Inferior parietal cortex (tissue), 1 donor: ENCODE measurements around the gene NBEAL2.
"Not testable (repeated sequence)": the region's sequence is repeated elsewhere in the genome, so short reads cannot be mapped to it uniquely, and the experiment has no call there.

ENCODE experiments used
- DNase-seq: peaks from one replicate; pipeline ENCODE4 v3.0.0-alpha.2; 2016; ENCODE audit errors: extremely low spot score

NBEAL2 gene

GRCh38 chr3:46960835-46961234 lies 18.6 kb upstream of the NBEAL2 start:
- no peak for DNase-seq

GRCh38 chr3:46962427-46962826 lies 17.0 kb upstream of the NBEAL2 start:
- DNase-seq: no peak

GRCh38 chr3:46962990-46963389 lies 16.5 kb upstream of the NBEAL2 start:
- DNase-seq: no peak

- DNase-seq: not testable (repeated sequence)
Observed at GRCh38 chr3:46964038-46964590, 15.4 kb upstream of the NBEAL2 start.

GRCh38 chr3:46965151-46965550 lies 14.3 kb upstream of the NBEAL2 start:
- no peak for DNase-seq

DNA sequence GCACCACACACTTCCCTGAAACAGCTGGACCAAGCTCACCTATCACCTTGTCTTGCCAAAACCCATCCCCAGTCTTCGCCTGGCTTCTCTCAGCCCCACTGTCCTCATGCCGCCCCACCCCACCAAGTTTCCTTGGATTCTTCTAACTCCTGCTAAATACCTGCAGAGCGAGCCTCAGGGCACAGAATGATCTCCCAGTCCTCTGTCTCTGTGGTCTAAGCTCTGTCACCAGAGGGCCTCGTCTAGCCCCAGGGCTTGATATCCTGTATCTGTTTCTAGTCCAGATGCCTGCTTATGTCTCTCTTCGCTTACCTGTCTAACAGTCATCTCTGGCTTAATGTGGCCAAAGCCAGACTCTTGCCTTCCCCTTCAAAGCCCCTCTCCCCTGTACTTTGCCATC lies 12.7 kb upstream of the NBEAL2 start:
- DNase-seq: no peak

GRCh38 chr3:46968783-46969428 lies 10.6 kb upstream of the NBEAL2 start:
- no peak for DNase-seq

GRCh38 chr3:46970391-46971091 lies 8.9 kb upstream of the NBEAL2 start:
- DNase-seq: no peak

GRCh38 chr3:46971151-46971550 lies 8.3 kb upstream of the NBEAL2 start:
- DNase-seq: no peak

DNA sequence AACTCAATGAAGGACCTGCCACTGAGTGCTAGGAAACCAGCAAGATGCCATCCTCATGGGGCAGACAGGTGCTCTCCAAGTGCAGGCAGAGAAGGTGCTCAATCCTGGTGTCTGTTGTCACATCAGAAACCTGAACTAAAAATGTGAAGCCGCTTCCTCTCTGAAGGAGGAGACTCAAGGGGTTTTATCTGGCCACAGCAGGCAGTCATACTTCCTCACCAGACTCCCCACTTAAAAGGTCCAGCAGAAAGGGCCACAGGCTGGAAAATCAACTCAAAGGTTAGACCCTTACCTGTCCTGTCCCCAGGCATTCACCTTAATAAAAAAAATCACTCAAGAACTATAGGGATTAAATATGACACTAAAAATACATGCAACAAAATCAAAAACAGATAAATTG lies 7.7 kb upstream of the NBEAL2 start:
- no peak for DNase-seq

- DNase-seq: no peak
Observed at GRCh38 chr3:46972396-46972795, 7.1 kb upstream of the NBEAL2 start.

DNA sequence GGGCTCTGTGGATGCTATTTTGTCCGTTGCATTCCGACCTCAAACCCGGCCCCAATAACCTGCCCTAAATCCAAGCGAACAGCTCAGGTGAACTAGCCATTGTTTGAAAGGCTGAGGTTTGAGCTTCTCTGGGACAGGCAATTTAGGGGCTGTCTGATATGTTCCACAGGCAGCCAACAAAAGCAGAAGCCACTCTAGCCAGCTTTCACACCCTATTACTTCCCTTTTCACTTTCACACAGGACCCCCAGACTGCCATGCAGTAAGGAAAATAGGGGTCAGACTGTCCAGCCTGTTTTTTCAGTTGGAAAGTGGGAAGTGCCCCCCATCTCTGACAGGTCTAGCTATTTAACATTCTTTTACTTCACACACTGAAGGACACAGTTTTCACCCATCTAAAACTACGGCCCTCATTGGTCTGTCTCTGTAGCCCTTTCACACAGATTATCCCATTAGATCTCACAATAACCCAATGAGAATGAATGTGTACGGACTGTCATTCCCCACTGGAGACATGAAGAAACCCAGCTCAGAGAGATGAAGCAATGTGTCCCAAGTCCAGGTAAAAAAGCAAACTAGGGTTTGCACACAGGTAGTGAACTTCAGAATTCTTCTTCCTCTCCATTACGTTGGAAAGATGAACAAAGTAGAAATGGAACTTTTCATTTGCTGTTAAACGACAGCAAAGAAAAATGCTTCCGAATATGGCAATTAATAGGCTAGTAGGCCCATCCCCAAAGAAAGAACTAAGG lies 4.9 kb upstream of the NBEAL2 start:
- DNase-seq: no peak

- DNase-seq: peak; percentile 99
Observed at GRCh38 chr3:46976326-46977190, 2.9 kb upstream of the NBEAL2 start, which contains the start of gene CCDC12. Gene CCDC12 (minus strand): TSS chr3:46976745. CDS start chr3:46976732, 13 bp downstream.

GRCh38 chr3:46977811-46978195 lies 1.7 kb upstream of the NBEAL2 start:
- no peak for DNase-seq

DNA sequence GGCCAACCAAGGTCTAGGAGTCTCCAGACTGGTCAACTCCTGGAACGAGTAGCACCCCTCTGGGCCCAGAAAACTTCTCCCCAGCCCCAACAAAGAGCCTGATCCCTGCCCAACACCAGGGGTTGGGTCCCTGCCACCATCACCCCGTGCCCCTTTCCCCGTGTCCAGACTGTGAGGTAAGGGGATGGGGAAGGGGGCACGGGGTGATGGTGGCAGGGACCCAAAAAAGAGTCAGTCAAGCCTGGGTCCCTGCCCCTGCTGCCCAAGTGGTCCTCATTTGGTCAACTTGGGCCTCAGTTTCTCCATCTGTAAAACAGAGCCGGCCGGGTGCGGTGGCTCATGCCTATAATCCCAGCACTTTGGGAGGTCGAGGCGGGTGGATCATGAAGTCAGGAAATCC lies 1.1 kb upstream of the NBEAL2 start:
- DNase-seq: no peak

- DNase-seq: no peak
Observed at GRCh38 chr3:46979958-46980497, 562 bp downstream of the NBEAL2 start.

DNA sequence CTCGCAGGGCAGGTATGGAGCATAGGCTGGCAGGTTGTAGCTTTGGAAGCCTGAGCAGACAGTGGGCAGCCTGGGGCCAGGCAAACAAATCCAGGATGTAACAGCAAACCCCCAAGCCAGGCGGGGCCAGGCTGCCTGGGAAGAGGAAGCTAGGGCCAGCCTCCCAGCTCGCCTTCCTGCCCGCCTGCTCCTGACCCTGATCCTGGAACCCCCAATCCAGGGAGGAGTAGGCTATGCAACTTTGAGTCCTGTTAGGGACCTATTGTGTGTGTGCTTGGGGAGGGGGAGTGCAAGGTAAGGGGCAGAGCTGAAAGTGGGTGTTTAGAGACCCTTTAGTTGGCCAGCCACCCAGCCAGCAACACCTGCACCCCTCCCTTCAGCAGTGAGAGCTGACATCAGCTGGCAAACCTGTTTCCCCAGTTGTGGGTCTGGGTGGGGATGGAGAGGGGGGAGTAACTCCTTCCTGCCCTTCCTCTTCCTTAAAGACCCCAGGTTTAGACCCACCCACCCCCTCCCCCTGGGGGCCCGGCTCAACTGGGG lies 2.5 kb downstream of the NBEAL2 start:
- no peak for DNase-seq

DNA sequence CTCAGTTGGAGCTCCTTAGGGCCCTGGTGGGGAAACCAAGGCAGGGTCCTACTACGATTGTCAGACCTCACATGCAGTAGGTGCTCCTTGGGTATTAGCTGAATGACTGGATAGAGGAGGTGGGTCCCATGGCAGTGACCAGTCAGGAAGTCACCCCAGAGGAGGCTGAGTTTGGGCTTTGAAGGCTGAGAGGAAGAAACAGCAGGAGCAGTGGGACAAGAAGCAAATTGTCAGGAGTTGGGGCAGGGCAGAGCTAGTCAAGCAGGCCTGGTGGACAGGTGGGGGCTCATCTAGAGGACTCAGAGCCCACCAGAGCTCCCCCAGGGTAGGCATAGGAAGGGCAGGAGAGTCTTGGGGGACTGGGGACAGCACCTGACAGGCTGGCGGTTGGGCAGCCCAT lies 3.1 kb downstream of the NBEAL2 start:
- no peak for DNase-seq

DNA sequence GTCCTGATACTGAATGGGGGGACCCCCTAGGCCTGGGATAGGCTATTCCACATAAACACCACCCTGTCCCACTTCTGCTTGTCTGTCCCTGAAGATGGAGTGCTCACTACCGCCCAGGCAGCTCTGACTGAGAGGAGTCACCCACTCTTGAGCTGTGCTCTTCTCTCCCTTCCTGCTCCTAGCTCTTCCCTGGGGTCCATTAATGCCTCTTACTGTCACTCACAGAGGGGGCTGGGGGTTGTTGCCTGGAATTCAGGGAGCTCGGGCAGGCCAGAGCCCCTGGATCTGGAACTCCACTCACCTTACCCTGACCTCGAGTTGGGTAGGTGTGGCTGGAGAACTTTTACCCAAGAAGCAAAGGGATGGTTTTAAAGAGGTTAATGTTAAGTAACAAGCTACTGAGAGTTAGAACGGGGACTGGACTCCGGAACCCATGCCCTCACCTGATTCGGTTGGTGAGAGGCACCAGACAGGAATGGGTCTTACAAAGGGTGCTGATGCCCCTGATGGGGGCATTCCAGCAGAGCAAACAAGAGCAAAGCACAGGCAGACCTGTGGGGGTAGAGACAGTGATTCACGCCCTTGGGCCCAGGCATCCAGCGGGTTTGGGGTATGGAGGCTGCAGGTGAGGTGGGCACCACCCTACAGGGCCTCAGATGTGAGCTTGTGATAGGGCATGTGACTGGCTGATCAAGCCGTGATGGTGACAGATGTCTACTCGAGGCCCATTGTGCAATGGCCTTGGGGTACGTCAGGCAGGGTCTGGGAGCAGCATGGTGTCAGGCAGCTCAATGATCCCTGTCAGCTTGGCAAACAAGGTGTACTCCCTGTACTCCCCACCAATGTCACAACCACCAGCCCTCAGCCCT lies 5.4 kb downstream of the NBEAL2 start:
- no peak for DNase-seq

DNA sequence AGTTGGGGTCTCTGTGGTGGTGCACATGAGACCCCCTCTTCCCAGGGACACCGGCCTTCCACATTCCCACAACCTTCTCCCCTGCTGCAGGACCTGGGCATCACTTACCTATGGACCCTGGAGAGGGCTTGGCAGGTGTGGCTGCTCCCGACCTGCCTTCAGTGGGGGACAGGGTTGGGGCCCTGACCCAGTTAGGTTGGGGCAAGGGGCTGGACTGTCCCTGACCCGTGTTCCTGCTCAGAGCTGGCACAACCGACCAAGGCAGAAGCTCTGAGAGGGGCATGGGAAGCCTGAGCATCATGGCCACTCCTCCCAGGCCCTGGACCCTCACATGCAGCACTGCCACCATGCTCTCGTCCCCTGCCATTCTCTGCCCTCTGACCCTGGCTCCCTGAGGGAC lies 6.1 kb downstream of the NBEAL2 start:
- no peak for DNase-seq
